WERI-Rb-1 (cell line): Measurements from ENCODE around the gene C20orf141.
"Not testable (repeated sequence)": the region's sequence is repeated elsewhere in the genome, so short reads cannot be mapped to it uniquely, and the experiment has no call there.

Experiments
- DNase-seq: peaks from one replicate; pipeline ENCODE4 v3.0.0-alpha.2; 2020
- H3K27ac ChIP-seq: fragments of 250-450 bp; sonication (Bioruptor Pico); 2 replicates; pipeline ENCODE4 v1.5.1; 2020; ENCODE audit warnings: mild to moderate bottlenecking, moderate library complexity
- H3K27me3 ChIP-seq: fragments of 250-450 bp; sonication (Bioruptor Pico); 2 replicates; pipeline ENCODE4 v1.5.1; 2021; ENCODE audit warnings: mild to moderate bottlenecking, low read depth, moderate library complexity; ENCODE audit not compliant: insufficient read depth, severe bottlenecking
- H3K36me3 ChIP-seq: fragments of 250-450 bp; sonication (Bioruptor Pico); 2 replicates; pipeline ENCODE4 v1.5.1; 2020; ENCODE audit warnings: mild to moderate bottlenecking, moderate library complexity
- H3K4me3 ChIP-seq: 2 replicates; pipeline ENCODE4 v1.5.1; 2011; ENCODE audit warnings: low read depth, mild to moderate bottlenecking, control low read depth, low read length
- H3K9me3 ChIP-seq: fragments of 250-450 bp; sonication (Bioruptor Pico); 2 replicates; pipeline ENCODE4 v1.5.1; 2021; ENCODE audit warnings: mild to moderate bottlenecking, moderate library complexity; ENCODE audit not compliant: severe bottlenecking
- CTCF ChIP-seq: IDR thresholded peaks from 2 replicates; pipeline ENCODE4 v1.5.1; 2011; ENCODE audit warnings: low read depth, mild to moderate bottlenecking, control low read depth, inconsistent platforms, low read length

The C20orf141 gene

GRCh38 chr20:2820896-2821869 lies 6.4 kb downstream of the C20orf141 start:
- no peak for DNase-seq
- Histone ChIP-seq H3K36me3 (no peaks in the 10 kb centered on the region), H3K4me3 (no peak overlapping the region), H3K27me3 (no peaks in the 10 kb centered on the region), H3K9me3 (no peaks in the 10 kb centered on the region), H3K27ac (no peak overlapping the region)
- no peak for TF ChIP-seq CTCF

GRCh38 chr20:2822073-2822472 lies 7.3 kb downstream of the C20orf141 start:
- DNase-seq, result no peak
- Histone ChIP-seq H3K27ac (no peak overlapping the region), H3K27me3 (no peaks in the 10 kb centered on the region), H3K36me3 (no peaks in the 10 kb centered on the region), H3K4me3 (no peak overlapping the region), H3K9me3 (no peaks in the 10 kb centered on the region)
- TF ChIP-seq CTCF, result no peak

GRCh38 chr20:2825761-2826160 lies 11.0 kb downstream of the C20orf141 start:
- no peaks in the 10 kb centered on the region for H3K27me3 ChIP-seq
- no peak for TF ChIP-seq CTCF
- no peaks in the 10 kb centered on the region for H3K36me3 ChIP-seq
- H3K9me3 ChIP-seq, result no peaks in the 10 kb centered on the region
- H3K27ac ChIP-seq, result no peak overlapping the region; the same call in 1 of the 2 replicates
- DNase-seq, result no peak
- H3K4me3 ChIP-seq, result no peak overlapping the region

- no peak for DNase-seq
- no peaks in the 10 kb centered on the region for H3K27me3 ChIP-seq
- H3K9me3 ChIP-seq, result no peaks in the 10 kb centered on the region
- no peak overlapping the region for H3K27ac ChIP-seq
- no peak overlapping the region for H3K4me3 ChIP-seq
- TF ChIP-seq CTCF, result no peak
- no peaks in the 10 kb centered on the region for H3K36me3 ChIP-seq
These were observed 11.9 kb downstream of the C20orf141 start for GRCh38 chr20:2826655-2827054.

- Histone ChIP-seq H3K27ac (no peak overlapping the region), H3K9me3 (no peaks in the 10 kb centered on the region), H3K4me3 (no peak overlapping the region), H3K27me3 (no peaks in the 10 kb centered on the region), H3K36me3 (0 out of 2 replicates have a peak, but pooled peaks cover under 1% of the 10 kb centered on the region)
- no peak for DNase-seq
- no peak for TF ChIP-seq CTCF
These were observed 14.6 kb downstream of the C20orf141 start for GRCh38 chr20:2829376-2829775.

GRCh38 chr20:2831206-2831605 lies 16.4 kb downstream of the C20orf141 start:
- not testable (repeated sequence) for H3K9me3 ChIP-seq, DNase-seq, H3K36me3 ChIP-seq, H3K4me3 ChIP-seq, H3K27me3 ChIP-seq, H3K27ac ChIP-seq
